ENCODE measurements around the gene HOXB7. TPM values are rescaled to one million over a fixed set of nuclear protein-coding genes. Genes with fewer than 3 reads are reported as not detected.

Gene HOXB7
- total RNA-seq, 4 donors from 2014 or later, result 2.3 to 11.1 (median 5.2) TPM

- TF ChIP-seq, protein P1, sequence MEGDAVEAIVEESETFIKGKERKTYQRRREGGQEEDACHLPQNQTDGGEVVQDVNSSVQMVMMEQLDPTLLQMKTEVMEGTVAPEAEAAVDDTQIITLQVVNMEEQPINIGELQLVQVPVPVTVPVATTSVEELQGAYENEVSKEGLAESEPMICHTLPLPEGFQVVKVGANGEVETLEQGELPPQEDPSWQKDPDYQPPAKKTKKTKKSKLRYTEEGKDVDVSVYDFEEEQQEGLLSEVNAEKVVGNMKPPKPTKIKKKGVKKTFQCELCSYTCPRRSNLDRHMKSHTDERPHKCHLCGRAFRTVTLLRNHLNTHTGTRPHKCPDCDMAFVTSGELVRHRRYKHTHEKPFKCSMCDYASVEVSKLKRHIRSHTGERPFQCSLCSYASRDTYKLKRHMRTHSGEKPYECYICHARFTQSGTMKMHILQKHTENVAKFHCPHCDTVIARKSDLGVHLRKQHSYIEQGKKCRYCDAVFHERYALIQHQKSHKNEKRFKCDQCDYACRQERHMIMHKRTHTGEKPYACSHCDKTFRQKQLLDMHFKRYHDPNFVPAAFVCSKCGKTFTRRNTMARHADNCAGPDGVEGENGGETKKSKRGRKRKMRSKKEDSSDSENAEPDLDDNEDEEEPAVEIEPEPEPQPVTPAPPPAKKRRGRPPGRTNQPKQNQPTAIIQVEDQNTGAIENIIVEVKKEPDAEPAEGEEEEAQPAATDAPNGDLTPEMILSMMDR (IDR thresholded peaks at IDR 0.05; ENCODE audit: low read depth), result no peak
These were observed 14.0 kb upstream of the HOXB7 start for GRCh38 chr17:48624544-48625494.

- TF ChIP-seq, protein P1 (IDR thresholded peaks at IDR 0.05; ENCODE audit: low read depth), result no peak
These were observed 13.3 kb upstream of the HOXB7 start for GRCh38 chr17:48624118-48624517.

DNA sequence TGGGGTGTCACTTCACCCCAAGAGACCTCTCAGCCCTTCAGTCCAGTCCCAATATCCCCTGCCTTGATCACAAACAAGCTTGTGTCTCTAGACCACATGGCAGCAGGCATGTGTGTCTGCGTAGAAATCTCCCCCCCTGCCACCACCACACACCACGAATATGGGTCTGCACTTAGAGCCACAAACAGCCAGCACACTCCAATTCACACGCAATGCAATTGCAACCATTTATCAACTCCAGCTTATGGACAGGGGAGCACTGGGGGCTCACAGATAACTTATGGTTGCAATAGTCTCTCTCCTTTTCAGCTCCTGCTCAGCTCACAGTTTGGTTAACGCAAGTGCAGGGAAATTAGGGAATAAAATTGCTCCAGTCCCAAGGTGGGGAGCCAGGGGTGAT lies 12.8 kb upstream of the HOXB7 start:
- TF ChIP-seq, protein P1 (IDR thresholded peaks at IDR 0.05; ENCODE audit: low read depth), result no peak

- TF ChIP-seq, protein P1 (IDR thresholded peaks at IDR 0.05; ENCODE audit: low read depth), result no peak
These were observed 12.0 kb upstream of the HOXB7 start for GRCh38 chr17:48622857-48623256.

DNA sequence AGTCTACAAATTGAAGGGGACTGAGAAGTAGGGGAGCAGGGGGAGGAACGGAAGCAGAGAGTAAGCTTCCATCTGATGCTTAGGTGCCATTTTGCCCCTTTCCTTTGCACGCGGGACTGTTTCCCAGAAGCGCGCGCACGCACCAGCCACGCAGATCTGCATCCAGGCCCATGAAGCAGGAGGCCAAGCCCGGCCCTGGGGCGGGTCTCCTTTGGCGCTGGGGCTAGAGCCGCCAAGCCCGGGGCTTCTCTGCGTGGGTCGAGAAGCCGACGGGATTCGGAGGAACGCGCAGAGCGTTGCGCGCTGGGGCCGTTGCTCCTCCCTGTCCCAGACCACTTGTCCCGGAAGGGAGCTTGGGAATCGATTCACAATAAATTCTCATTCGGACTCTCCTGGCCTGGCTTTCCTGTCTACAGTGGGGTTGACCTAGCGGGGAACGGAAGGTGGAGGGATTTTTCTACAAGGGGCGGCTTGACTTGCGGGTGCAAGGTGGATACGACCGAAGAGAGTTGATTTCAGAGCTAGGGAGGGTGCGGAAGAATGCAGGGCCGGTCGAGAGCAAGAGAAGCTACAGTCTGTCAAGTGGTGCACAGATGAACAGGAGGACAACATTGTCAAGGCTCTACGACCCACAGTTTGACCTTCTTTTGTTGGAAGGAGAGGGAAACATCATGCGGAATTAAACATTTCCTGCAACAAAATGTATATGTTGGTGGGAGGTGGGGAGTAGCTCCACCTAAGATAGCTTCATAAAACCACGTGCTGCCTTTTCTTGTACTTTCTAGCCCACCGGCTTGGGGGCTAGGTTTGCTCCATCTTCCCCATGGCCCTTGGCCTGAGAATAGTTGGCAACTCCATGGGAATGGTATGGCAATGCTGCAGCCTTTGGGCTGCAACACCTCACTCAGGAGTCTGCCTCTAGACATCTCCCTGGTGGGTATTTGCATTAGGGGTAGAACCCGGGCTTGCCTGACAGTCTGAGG lies 10.9 kb upstream of the HOXB7 start:
- TF ChIP-seq, protein P1 (IDR thresholded peaks at IDR 0.05; ENCODE audit: low read depth), result no peak

DNA sequence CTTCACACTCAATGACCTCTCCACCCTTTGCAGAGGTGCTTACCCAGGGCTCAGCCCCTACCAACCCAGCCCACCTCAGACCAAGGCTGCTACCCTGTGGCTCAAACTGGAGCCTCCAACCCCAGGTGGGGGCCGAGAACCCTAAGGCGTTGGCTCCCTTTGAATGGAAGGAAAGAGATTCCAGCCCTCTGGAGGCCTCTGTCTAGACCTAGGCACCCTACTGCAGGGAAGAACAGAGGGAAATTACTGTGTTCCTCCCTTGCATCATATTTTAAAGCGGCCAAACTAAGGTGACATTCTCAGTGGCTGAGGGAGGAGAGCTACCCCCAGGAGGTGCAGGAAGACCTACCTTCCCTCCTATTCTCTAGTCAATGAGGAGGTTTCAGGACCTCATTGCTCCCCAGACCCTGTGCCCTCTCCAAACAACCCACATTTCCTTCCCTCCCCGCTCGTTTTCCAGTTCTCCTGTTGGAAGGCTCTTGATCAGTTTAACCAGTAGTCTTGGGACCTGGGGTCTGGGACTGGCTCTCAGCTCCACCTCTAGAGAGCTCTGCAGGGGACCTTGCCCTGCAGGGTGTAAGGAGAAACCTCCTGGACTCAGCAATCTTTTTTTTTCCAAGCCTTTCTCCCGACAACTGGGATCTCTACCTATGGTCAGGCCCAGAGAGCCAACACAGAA lies 9.8 kb upstream of the HOXB7 start:
- TF ChIP-seq, protein P1 (IDR thresholded peaks at IDR 0.05; ENCODE audit: low read depth), result no peak

Data from subcutaneous adipose tissue (tissue), 4 donors.